HepG2 (cell line): ENCODE measurements around the gene C10orf67. TPM values are rescaled to one million over a fixed set of nuclear protein-coding genes. Genes with fewer than 3 reads are reported as not detected.

Experiments
- ATAC-seq: fragments of 200-7000 bp; cut with Tn5 transposase; 3 replicates; pipeline ENCODE4 v1.9.1; 2020; ENCODE audit warnings: mild to moderate bottlenecking, moderate library complexity
- BruUV-seq: library from RNA; stranded (reverse); fragments of 400-500 nt; replicated peaks from 2 replicates; lab custom pipeline; 2021; lab: Mats Ljungman, UMichigan
- CTCF ChIA-PET: fragments of 300-600 bp; formaldehyde crosslinking; extraction: SDS; loops from one replicate; lab custom pipeline; 2021; ENCODE audit warnings: low total read pairs, inconsistent platforms, low intra/inter-chr PET ratio; lab: Yijun Ruan, JAX
- POLR2A ChIA-PET: fragments of 350-600 bp; sonication (Branson Sonifier 250); formaldehyde crosslinking; loops from one replicate; lab custom pipeline; 2020; ENCODE audit warnings: antibody characterized with exemption, inconsistent platforms; lab: Yijun Ruan, JAX
- DNase-seq: peaks from one replicate; pipeline ENCODE4 v3.0.0-alpha.2; 2015; ENCODE audit warnings: low spot score
- FAIRE-seq: peaks from 3 replicates; lab custom pipeline; 2011; peaks lifted over from hg19 to GRCh38; lab: Jason Lieb, UNC
- H2AFZ ChIP-seq: one replicate; pipeline ENCODE4 v1.6.1; 2011; ENCODE audit warnings: low read length, inconsistent platforms
- H3K27ac ChIP-seq: fragments of 300-600 bp; 3 replicates; pipeline ENCODE4 v1.8.0; 2011; ENCODE audit warnings: mixed run types, mild to moderate bottlenecking, mixed read lengths, low read length, inconsistent platforms; ENCODE audit not compliant: insufficient read depth; ENCODE audit errors: extremely low read length
- H3K27me3 ChIP-seq, 2 experiments: fragments of 200-600 bp in 1 of 2; 2 replicates in 1 of 2; 3 replicates in 1 of 2; pipeline versions ENCODE4 v1.6.0 to v1.8.0; 2011; ENCODE audit warnings: low read length in 2 of 2, mild to moderate bottlenecking in 2 of 2, moderate library complexity in 2 of 2, inconsistent platforms in 1 of 2; ENCODE audit not compliant: insufficient read depth in 2 of 2, control insufficient read depth in 1 of 2
- H3K36me3 ChIP-seq, 2 experiments: fragments of 200-600 bp in 1 of 2; replicated peaks in 1 of 2; 2 replicates in 1 of 2; 3 replicates in 1 of 2; pipeline versions ENCODE4 v1.5.1 to v1.8.0; 2011; ENCODE audit warnings: low read length in 2 of 2, inconsistent platforms in 1 of 2; ENCODE audit not compliant: insufficient read depth in 2 of 2, control insufficient read depth in 1 of 2
- H3K4me1 ChIP-seq: 2 replicates; pipeline ENCODE4 v1.5.1; 2012; ENCODE audit warnings: low read length, inconsistent platforms; ENCODE audit not compliant: insufficient read depth
- H3K4me2 ChIP-seq: 2 replicates; pipeline ENCODE4 v1.6.0; 2011; ENCODE audit warnings: low read depth, low read length, inconsistent platforms
- H3K4me3 ChIP-seq, 3 experiments: fragments of 200-600 bp in 1 of 3; sonication (generic), shearing (Covaris generic) in 1 of 3; replicated peaks in 1 of 3; 2 replicates each; pipeline ENCODE4 v1.5.1; 2011 to 2016; ENCODE audit warnings: low read length in 3 of 3, inconsistent platforms in 2 of 3, low read depth in 2 of 3, mild to moderate bottlenecking in 2 of 3, control low read depth in 1 of 3, mixed read lengths in 1 of 3; ENCODE audit not compliant: insufficient read depth in 1 of 3
- H3K79me2 ChIP-seq: one replicate; pipeline ENCODE4 v1.6.1; 2011; ENCODE audit warnings: low read length, inconsistent platforms; ENCODE audit not compliant: insufficient read depth
- H3K9ac ChIP-seq: 2 replicates; pipeline ENCODE4 v1.6.0; 2011; ENCODE audit warnings: mild to moderate bottlenecking, low read depth, low read length, inconsistent platforms; ENCODE audit not compliant: insufficient read depth
- H3K9me3 ChIP-seq: 2 replicates; pipeline ENCODE4 v1.5.1; 2012; ENCODE audit warnings: mild to moderate bottlenecking, low read length
- H4K20me1 ChIP-seq: 2 replicates; pipeline ENCODE4 v1.6.0; 2011; ENCODE audit warnings: inconsistent platforms, mild to moderate bottlenecking, low read length, moderate library complexity; ENCODE audit not compliant: insufficient read depth
- ETS1 ChIP-seq: sonication (generic); formaldehyde crosslinking; IDR thresholded peaks from 2 replicates; pipeline ENCODE4 v1.4.0; 2020; ENCODE audit warnings: missing genetic modification reagents
- REST ChIP-seq, 2 experiments: IDR thresholded peaks; 2 replicates each; pipeline ENCODE4 v1.6.1; 2011 to 2012; ENCODE audit warnings: low read length in 2 of 2, borderline replicate concordance in 1 of 2, low read depth in 1 of 2, mild to moderate bottlenecking in 1 of 2, moderate library complexity in 1 of 2
- ZFAT ChIP-seq: sonication (generic); formaldehyde crosslinking; conservative IDR thresholded peaks from 2 replicates; pipeline ENCODE4 v1.8.1; 2023; ENCODE audit warnings: missing genetic modification reagents, inconsistent platforms
- WGBS: methylation state at CpG from one replicate; pipeline ENCODE4 v1.1.6; 2017; ENCODE audit warnings: low lambda C conversion rate; 5-methylcytosine and 5-hydroxymethylcytosine counted together
- in situ Hi-C: cut with HindIII; loops from 2 replicates; pipeline ENCODE4 v1.10.0; 2017; ENCODE audit warnings: low pct_unique_long_range_greater_than_20kb; ENCODE audit not compliant: extremely low pct_ligation_motif_present
- intact Hi-C: fragments of 100-400 bp; cut with micrococcal nuclease; formaldehyde crosslinking; loops from one replicate; pipeline ENCODE4 v1.10.0; 2022; ENCODE audit not compliant: unreplicated experiment
- polyA plus RNA-seq, 8 experiments: library from polyadenylated mRNA; depleted of rRNA in 3 of 8; stranded (reverse) in 7 of 8; unstranded in 1 of 8; fragments of >200 nt; fragmentation: Illumina TruSeq in 4 of 8; extraction: Trizol in 4 of 8; gene quantifications; 2 replicates each; pipeline versions ENCODE4 v1.2.1 to v1.2.3, GENCODE V29; 2011 to 2016; ENCODE audit warnings: low read depth in 4 of 8, missing spikeins in 1 of 8, mixed read lengths in 1 of 8; ENCODE audit not compliant: insufficient read depth in 1 of 8
- total RNA-seq, 5 experiments: library from RNA; depleted of rRNA; stranded (reverse); fragments of >200 nt; fragmentation: Illumina TruSeq; extraction: Trizol; gene quantifications; 2 replicates each; pipeline ENCODE4 v1.2.3, GENCODE V29; 2016; ENCODE audit warnings: low read depth in 1 of 5

C10orf67 gene
- total and polyA plus RNA-seq, 2 of the 13 experiments (the other 11 are each of a cell fraction or from before 2014, with no cell fraction given): not detected

GRCh38 chr10:23362879-23363792, 18.5 kb upstream of the C10orf67 start:
- no peaks in the 10 kb centered on the region for H3K79me2 ChIP-seq
- WGBS: 22% methylated on average over 9 of the region's 9 CpGs
- CTCF ChIA-PET: no interaction called here
- no peaks in the 10 kb centered on the region for H3K4me1 ChIP-seq
- H3K36me3 ChIP-seq: no peaks in the 10 kb centered on the region
- BruUV-seq: no TSS peak
- H3K9me3 ChIP-seq: no peaks in the 10 kb centered on the region
- no peak for FAIRE-seq
- POLR2A ChIA-PET: no interaction called here
- no peaks in the 10 kb centered on the region; a peak in 1 of 5 replicates for H3K27me3 ChIP-seq
- no peak for DNase-seq
- TF ChIP-seq ETS1 (CRISPR knock-in tag) (no peak), ZFAT (CRISPR knock-in tag) (no peak), REST (IDR thresholded peaks at IDR 0.05; ENCODE audit: borderline replicate concordance in 1 of 2, low read depth in 1 of 2, low read length in 2 of 2) (no peak)
- no peak overlapping the region for H3K4me3 ChIP-seq
- no peak for ATAC-seq
- no peak overlapping the region for H3K27ac ChIP-seq
- H3K4me2 ChIP-seq: no peak overlapping the region
- intact Hi-C loops (no loop called here), in situ Hi-C loops (no loop called here)
- H4K20me1 ChIP-seq: no peaks in the 10 kb centered on the region
- no peak overlapping the region for H3K9ac ChIP-seq
- no peak overlapping the region for H2AFZ ChIP-seq
